MM.1S (cell line): ENCODE measurements around the gene SNRNP40.

Experiments used
- DNase-seq: peaks from one replicate; pipeline ENCODE4 v3.0.0-alpha.2; 2015
- H2AFZ ChIP-seq: fragments of 300-600 bp; sonication (generic); 2 replicates; pipeline ENCODE4 v1.6.0; 2016; ENCODE audit warnings: antibody characterized with exemption, low read length
- H3F3A ChIP-seq: fragments of 300-600 bp; sonication (generic); 2 replicates; pipeline ENCODE4 v1.6.1; 2016; ENCODE audit warnings: mild to moderate bottlenecking, antibody characterized with exemption, low read length, moderate library complexity, mixed read lengths; ENCODE audit not compliant: insufficient read depth
- H3K27ac ChIP-seq: fragments of 300-600 bp; sonication (generic); 2 replicates; pipeline ENCODE4 v1.5.1; 2016; ENCODE audit warnings: mild to moderate bottlenecking, low read length
- H3K27me3 ChIP-seq: fragments of 300-600 bp; sonication (generic); replicated peaks from 2 replicates; pipeline ENCODE4 v1.6.0; 2016; ENCODE audit warnings: low read length; ENCODE audit not compliant: insufficient read depth
- H3K36me3 ChIP-seq: fragments of 300-600 bp; sonication (generic); replicated peaks from 2 replicates; pipeline ENCODE4 v1.6.1; 2016; ENCODE audit warnings: mild to moderate bottlenecking, low read length, mixed read lengths; ENCODE audit not compliant: insufficient read depth
- H3K4me1 ChIP-seq: fragments of 300-600 bp; sonication (generic); 2 replicates; pipeline ENCODE4 v1.6.1; 2016; ENCODE audit warnings: low read length, mixed read lengths
- H3K4me2 ChIP-seq: fragments of 300-600 bp; sonication (generic); 2 replicates; pipeline ENCODE4 v1.6.0; 2016; ENCODE audit warnings: low read depth, low read length
- H3K4me3 ChIP-seq: fragments of 300-600 bp; sonication (generic); 2 replicates; pipeline ENCODE4 v1.5.1; 2016; ENCODE audit warnings: low read length, mixed read lengths
- H3K79me2 ChIP-seq: fragments of 300-600 bp; sonication (generic); 2 replicates; pipeline ENCODE4 v1.6.1; 2016; ENCODE audit warnings: mixed run types, low read length, mixed read lengths
- H3K9ac ChIP-seq: fragments of 300-600 bp; sonication (generic); 2 replicates; pipeline ENCODE4 v1.6.1; 2016; ENCODE audit warnings: low read length, mixed read lengths
- H3K9me2 ChIP-seq: fragments of 300-600 bp; sonication (generic); replicated peaks from 2 replicates; pipeline ENCODE4 v1.6.1; 2016; ENCODE audit warnings: mild to moderate bottlenecking, low read length, mixed read lengths; ENCODE audit not compliant: insufficient read depth
- H3K9me3 ChIP-seq: fragments of 300-600 bp; sonication (generic); replicated peaks from 2 replicates; pipeline ENCODE4 v1.6.1; 2016; ENCODE audit warnings: mild to moderate bottlenecking, low read length, mixed read lengths; ENCODE audit not compliant: insufficient read depth
- H4K20me1 ChIP-seq: fragments of 300-600 bp; sonication (generic); 2 replicates; pipeline ENCODE4 v1.6.1; 2016; ENCODE audit warnings: mild to moderate bottlenecking, low read length, moderate library complexity, mixed read lengths; ENCODE audit not compliant: insufficient read depth
- CTCF ChIP-seq: fragments of 300-600 bp; sonication (generic); IDR thresholded peaks from 2 replicates; pipeline ENCODE4 v1.5.1; 2016; ENCODE audit warnings: antibody characterized with exemption, low read length, mixed read lengths
- EZH2 ChIP-seq: fragments of 300-600 bp; sonication (generic); optimal IDR thresholded peaks from 2 replicates; pipeline ENCODE3; 2017; ENCODE audit warnings: low read depth, mild to moderate bottlenecking, antibody characterized with exemption, low read length, mixed read lengths
- EZH2phosphoT487 ChIP-seq: fragments of 300-600 bp; sonication (generic); IDR thresholded peaks from 2 replicates; pipeline ENCODE4 v1.6.1; 2018; ENCODE audit warnings: antibody characterized with exemption, low read length

Gene SNRNP40

GRCh38 chr1:31241321-31241720 is 55.3 kb downstream of the SNRNP40 start:
- Histone ChIP-seq H3K4me3 (no peak overlapping the region), H3K4me2 (no peak overlapping the region; the same call in 1 of the 2 replicates), H2AFZ (no peak overlapping the region), H3K27me3 (peaks cover 35% of the 10 kb centered on the region), H3K36me3 (no peaks in the 10 kb centered on the region), H3K27ac (no peak overlapping the region), H4K20me1 (no peaks in the 10 kb centered on the region), H3K9me3 (no peaks in the 10 kb centered on the region), H3K4me1 (no peaks in the 10 kb centered on the region), H3K79me2 (no peaks in the 10 kb centered on the region), H3K9ac (no peak overlapping the region), H3F3A (no peaks in the 10 kb centered on the region), H3K9me2 (no peaks in the 10 kb centered on the region)
- no peak for DNase-seq
- TF ChIP-seq CTCF (no peak), EZH2phosphoT487 (no peak), EZH2 (no peak)

GRCh38 chr1:31239653-31240241 is 56.8 kb downstream of the SNRNP40 start, which contains the start of gene NKAIN1:
Gene NKAIN1 (minus strand): TSS chr1:31239887. CDS start chr1:31239547, 340 bp downstream.
- H3K27ac ChIP-seq, result no peak within 1 kb of the TSS
- no peaks in the 10 kb centered on the region for H4K20me1 ChIP-seq
- no peaks in the 10 kb centered on the region for H3K36me3 ChIP-seq
- H3K4me1 ChIP-seq, result no peaks in the 10 kb centered on the region
- no peak within 1 kb of the TSS for H3K4me3 ChIP-seq
- H2AFZ ChIP-seq, result no peak within 1 kb of the TSS
- peaks cover 38% of the 10 kb centered on the region for H3K27me3 ChIP-seq
- H3K79me2 ChIP-seq, result no peaks in the 10 kb centered on the region
- no peaks in the 10 kb centered on the region for H3F3A ChIP-seq
- no peak for DNase-seq
- TF ChIP-seq EZH2phosphoT487 (no peak), CTCF (no peak), EZH2 (no peak)
- no peaks in the 10 kb centered on the region for H3K9me3 ChIP-seq
- no peaks in the 10 kb centered on the region for H3K9me2 ChIP-seq
- no peak within 1 kb of the TSS for H3K9ac ChIP-seq
- H3K4me2 ChIP-seq, result no peak within 1 kb of the TSS

GRCh38 chr1:31238986-31239613 is 57.5 kb downstream of the SNRNP40 start:
- Histone ChIP-seq H3K9me3 (no peaks in the 10 kb centered on the region), H3K4me1 (no peaks in the 10 kb centered on the region), H3K4me3 (no peak overlapping the region), H3K4me2 (no peak overlapping the region), H3K9ac (no peak overlapping the region), H3K27me3 (peaks cover 38% of the 10 kb centered on the region), H3F3A (no peaks in the 10 kb centered on the region), H2AFZ (no peak overlapping the region), H3K36me3 (no peaks in the 10 kb centered on the region), H3K9me2 (no peaks in the 10 kb centered on the region), H3K27ac (no peak overlapping the region), H3K79me2 (no peaks in the 10 kb centered on the region), H4K20me1 (no peaks in the 10 kb centered on the region)
- no peak for TF ChIP-seq EZH2
- TF ChIP-seq EZH2phosphoT487, result no peak
- no peak for TF ChIP-seq CTCF
- DNase-seq, result no peak
